Measurements from ENCODE around the gene ZBTB7C. TPM values are rescaled to one million over a fixed set of nuclear protein-coding genes. Genes with fewer than 3 reads are reported as not detected.

ZBTB7C gene
- total and polyA plus RNA-seq, 9 of the 15 experiments (the other 6 are each of a cell fraction or from before 2014, with no cell fraction given), result not detected

- Histone ChIP-seq H3K4me1 (replicated peaks in 1 of 2; ENCODE audit: control insufficient read depth in 2 of 2, insufficient read depth in 2 of 2, low read length in 2 of 2) (no peaks in the 10 kb centered on the region), H3K36me3 (ENCODE audit: control insufficient read depth, insufficient read depth, low read length) (no peaks in the 10 kb centered on the region), H4K20me1 (replicated peaks; ENCODE audit: control insufficient read depth, insufficient read depth, low read length) (no peaks in the 10 kb centered on the region), H3K27me3 (ENCODE audit: control insufficient read depth in 2 of 2, insufficient read depth in 2 of 2, low read length in 2 of 2) (no peaks in the 10 kb centered on the region; a peak in 1 of 5 replicates), H3K9ac (ENCODE audit: insufficient read depth in 1 of 2, low read depth in 2 of 2, low read length in 2 of 2) (no peak overlapping the region), H3K79me2 (ENCODE audit: control insufficient read depth, insufficient read depth, low read length) (no peaks in the 10 kb centered on the region), H3K27ac (ENCODE audit: extremely low read depth, low read depth, low read length) (no peak overlapping the region), H2AFZ (ENCODE audit: low read depth, low read length) (no peak overlapping the region), H3K9me3 (replicated peaks; ENCODE audit: control insufficient read depth, insufficient read depth, low read depth, low read length) (no peaks in the 10 kb centered on the region), H3K9me1 (ENCODE audit: control insufficient read depth, insufficient read depth, low read length) (no peaks in the 10 kb centered on the region), H3K4me3 (no peak overlapping the region), H3K4me2 (ENCODE audit: insufficient read depth, low read length) (no peak overlapping the region)
- no TSS peak for BruUV-seq (replicated peaks)
- in situ Hi-C loops (cut with MboI), result no loop called here
- no peak for ATAC-seq
- intact Hi-C loops (cut with micrococcal nuclease), result no loop called here
- DNase-seq (ENCODE audit: extremely low read depth in 1 of 4, low spot score in 3 of 4), result no peak
- under 1% methylated on average over 9 of the region's 11 CpGs for WGBS (ENCODE audit: insufficient coverage, low coverage, missing lambda C conversion rate)
- FAIRE-seq, result no peak
- ChIA-PET CTCF (ENCODE audit: low intra/inter-chr PET ratio) (no interaction called here), POLR2A (no interaction called here)
- TF ChIP-seq MAFF (IDR thresholded peaks at IDR 0.05; ENCODE audit: low read length) (peak; percentile 86), STAT6 (CRISPR knock-in tag; IDR thresholded peaks at IDR 0.05) (no peak), RBM14 (IDR thresholded peaks at IDR 0.05; ENCODE audit: borderline replicate concordance, insufficient read depth, low read depth, low read length) (no peak), MED1 (CRISPR knock-in tag; IDR thresholded peaks at IDR 0.05; ENCODE audit: borderline replicate concordance) (no peak), ZNF316 (IDR thresholded peaks at IDR 0.05) (peak; percentile 79), RHOXF2B (CRISPR knock-in tag; conservative IDR thresholded peaks at IDR 0.05) (no peak), MAFG (tag; conservative IDR thresholded peaks at IDR 0.05) (peak; percentile 81), MAFK (IDR thresholded peaks at IDR 0.05; ENCODE audit: low read length) (peak; percentile 92), RFX1 (IDR thresholded peaks at IDR 0.05) (peak; percentile 24; the same call in 1 of the 2 replicates), C11orf30 (IDR thresholded peaks at IDR 0.05; ENCODE audit: low read depth) (peak; percentile 71)
Measured at GRCh38 chr18:48263914-48264902, 145.0 kb downstream of the ZBTB7C start.

All from K562 (cell line).